Naive thymus-derived CD4-positive, alpha-beta T cell (primary cell): ENCODE data around the gene LCN12. TPM values are rescaled to one million over a fixed set of nuclear protein-coding genes. Genes with fewer than 3 reads are reported as not detected.

Experiments used
- ATAC-seq: fragments of 150-1000 bp; cut with Tn5 transposase; 2 replicates; pipeline ENCODE4 v1.10.0; 2021; ENCODE audit warnings: mild to moderate bottlenecking, moderate library complexity
- CTCF ChIA-PET: fragments of 350-600 bp; sonication (Branson Sonifier 250); formaldehyde crosslinking; loops from one replicate; lab custom pipeline; 2021; ENCODE audit warnings: antibody characterized with exemption; lab: Charles Lee
- POLR2A ChIA-PET: fragments of 350-600 bp; sonication (Branson Sonifier 250); formaldehyde crosslinking; loops from one replicate; lab custom pipeline; 2021; ENCODE audit warnings: antibody characterized with exemption, inconsistent platforms; lab: Charles Lee
- DNase-seq, 9 donors: peaks; one replicate each; pipeline versions ENCODE4 v3.0.0 to v3.0.0-alpha.2; 2020 to 2022; ENCODE audit warnings: mixed read lengths in 1 of 9
- H3K27ac ChIP-seq: one replicate; pipeline ENCODE4 v1.7.0; 2013; ENCODE audit warnings: mild to moderate bottlenecking, low read depth, low read length, moderate library complexity
- H3K27me3 ChIP-seq, 2 donors: one replicate each; pipeline ENCODE4 v1.7.0; 2013; ENCODE audit warnings: low read length in 2 of 2, mild to moderate bottlenecking in 2 of 2, moderate library complexity in 2 of 2; ENCODE audit not compliant: control insufficient read depth in 2 of 2, insufficient read depth in 2 of 2
- H3K36me3 ChIP-seq, 3 experiments: 1 replicate in 2 of 3; 2 replicates in 1 of 3; pipeline ENCODE4 v1.7.0; 2013; ENCODE audit warnings: low read length in 3 of 3, mild to moderate bottlenecking in 3 of 3, moderate library complexity in 1 of 3; ENCODE audit not compliant: insufficient read depth in 3 of 3, control insufficient read depth in 2 of 3
- H3K4me1 ChIP-seq, 2 donors: one replicate each; pipeline ENCODE4 v1.7.0; 2013; ENCODE audit warnings: low read length in 2 of 2, mild to moderate bottlenecking in 2 of 2, moderate library complexity in 1 of 2; ENCODE audit not compliant: control insufficient read depth in 2 of 2, insufficient read depth in 2 of 2
- H3K4me3 ChIP-seq: 2 replicates; pipeline ENCODE4 v1.7.0; 2013; ENCODE audit warnings: mild to moderate bottlenecking, low read length
- H3K9me3 ChIP-seq, 3 experiments: 1 replicate in 2 of 3; 2 replicates in 1 of 3; pipeline ENCODE4 v1.7.0; 2013; ENCODE audit warnings: low read length in 3 of 3; ENCODE audit not compliant: control insufficient read depth in 2 of 3
- H3K27ac Mint-ChIP-seq, 9 donors: one replicate each; pipeline ENCODE4 v1.8.0; 2020 to 2022; ENCODE audit warnings: mixed read lengths in 9 of 9, mild to moderate bottlenecking in 8 of 9, moderate library complexity in 5 of 9, inconsistent platforms in 2 of 9
- H3K27me3 Mint-ChIP-seq, 5 donors: one replicate each; pipeline ENCODE4 v1.8.0; 2021 to 2022; ENCODE audit warnings: mixed read lengths in 5 of 5, mild to moderate bottlenecking in 1 of 5
- H3K36me3 Mint-ChIP-seq, 5 donors: one replicate each; pipeline ENCODE4 v1.8.0; 2020 to 2022; ENCODE audit warnings: mixed read lengths in 5 of 5, mild to moderate bottlenecking in 3 of 5, inconsistent platforms in 1 of 5
- H3K4me1 Mint-ChIP-seq, 7 donors: one replicate each; pipeline ENCODE4 v1.8.0; 2020 to 2022; ENCODE audit warnings: mixed read lengths in 7 of 7, mild to moderate bottlenecking in 3 of 7, inconsistent platforms in 1 of 7
- H3K4me3 Mint-ChIP-seq, 10 donors: one replicate each; pipeline ENCODE4 v1.8.0; 2020 to 2022; ENCODE audit warnings: mild to moderate bottlenecking in 10 of 10, mixed read lengths in 10 of 10, moderate library complexity in 6 of 10, inconsistent platforms in 2 of 10
- H3K9me3 Mint-ChIP-seq, 11 donors: one replicate each; pipeline ENCODE4 v1.8.0; 2020 to 2022; ENCODE audit warnings: mixed read lengths in 11 of 11, mild to moderate bottlenecking in 4 of 11, inconsistent platforms in 1 of 11, moderate library complexity in 1 of 11
- intact Hi-C, 2 donors: fragments of 100-400 bp; cut with micrococcal nuclease; formaldehyde crosslinking; loops; one replicate each; pipeline ENCODE4 v1.15.1; 2023
- polyA plus RNA-seq, 2 donors: library from polyadenylated mRNA; unstranded; fragments of 300-500 nt; fragmentation: Illumina TruSeq; gene quantifications; one replicate each; pipeline ENCODE4 v1.2.3, GENCODE V29; 2021
- total RNA-seq, 6 experiments: library from RNA in 5 of 6; stranded (reverse) in 5 of 6; gene quantifications; 1 replicate in 5 of 6; 2 replicates in 1 of 6; pipeline ENCODE4 v1.2.3 and lab custom pipeline; 2021 to 2026

The LCN12 gene
- total and polyA plus RNA-seq, 7 experiments from 2014 or later, result 0.89 to 4.9 (median 2.6) TPM; not detected in 2

- Histone ChIP-seq H3K4me3 (no peak overlapping the region), H3K27ac (no peak overlapping the region), H3K27me3 (no peaks in the 10 kb centered on the region), H3K36me3 (no peaks in the 10 kb centered on the region), H3K4me1 (peaks cover 0 to 10% of the 10 kb centered on the region in 2 donors), H3K9me3 (no peaks in the 10 kb centered on the region)
- DNase-seq, result peak in 1 of 9 donors; percentile 4
- CTCF ChIA-PET, result no interaction called here
- Mint-ChIP-seq H3K9me3 (peaks cover 0 to 7% (median 0%) of the 10 kb centered on the region in 11 donors), H3K36me3 (no peaks in the 10 kb centered on the region), H3K4me1 (peaks cover 0 to 13% (median 0%) of the 10 kb centered on the region in 7 donors), H3K27ac (no peak overlapping the region), H3K4me3 (no peak overlapping the region), H3K27me3 (no peaks in the 10 kb centered on the region)
- POLR2A ChIA-PET, result interaction anchor here (0.6 kb wide), 1 partner anchor 106 kb away, joined by 3 read pairs; no protein-coding TSS in a partner anchor
- no peak for ATAC-seq
- intact Hi-C loops, result loop anchor here in 1 of 2 donors (5.0 kb wide), 1 partner anchor 40 kb away; the partner anchor contains the start of gene PAXX
These were observed 313 bp downstream of the LCN12 start for GRCh38 chr9:136952321-136952850.

- Histone ChIP-seq H3K9me3 (no peaks in the 10 kb centered on the region), H3K27me3 (no peaks in the 10 kb centered on the region), H3K4me1 (peaks cover 0 to 11% of the 10 kb centered on the region in 2 donors), H3K36me3 (no peaks in the 10 kb centered on the region), H3K4me3 (no peak overlapping the region), H3K27ac (no peak overlapping the region)
- ChIA-PET CTCF (interaction anchor here (0.9 kb wide), 1 partner anchor 76 kb away, joined by 3 read pairs; no protein-coding TSS in a partner anchor), POLR2A (interaction anchor here (0.6 kb wide), 1 partner anchor 106 kb away, joined by 3 read pairs; no protein-coding TSS in a partner anchor)
- Mint-ChIP-seq H3K27me3 (no peaks in the 10 kb centered on the region), H3K4me3 (no peak overlapping the region), H3K36me3 (no peaks in the 10 kb centered on the region), H3K27ac (no peak overlapping the region), H3K9me3 (peaks cover 0 to 7% (median 0%) of the 10 kb centered on the region in 11 donors), H3K4me1 (peaks cover 0 to 11% (median 0%) of the 10 kb centered on the region in 7 donors)
- ATAC-seq (no peak), DNase-seq (peak in 1 of 9 donors; percentile 7)
- intact Hi-C loops, result loop anchor here in 1 of 2 donors (5.0 kb wide), 1 partner anchor 39 kb away; the partner anchor contains the start of gene PAXX
These were observed 1.1 kb downstream of the LCN12 start for GRCh38 chr9:136952876-136953770.

- no peaks in the 10 kb centered on the region for H3K36me3 Mint-ChIP-seq
- H3K4me3 ChIP-seq, result no peak overlapping the region
- no peak overlapping the region for H3K4me3 Mint-ChIP-seq
- ChIA-PET POLR2A (no interaction called here), CTCF (interaction anchor here (0.9 kb wide), 1 partner anchor 75 kb away, joined by 3 read pairs; no protein-coding TSS in a partner anchor)
- peaks cover 0 to 12% (median 0%) of the 10 kb centered on the region in 7 donors for H3K4me1 Mint-ChIP-seq
- ATAC-seq, result no peak
- no peaks in the 10 kb centered on the region for H3K36me3 ChIP-seq
- no peak for DNase-seq
- peaks cover 0 to 18% of the 10 kb centered on the region in 2 donors for H3K4me1 ChIP-seq
- H3K9me3 Mint-ChIP-seq, result peaks cover 0 to 7% (median 0%) of the 10 kb centered on the region in 11 donors
- no peaks in the 10 kb centered on the region for H3K9me3 ChIP-seq
- intact Hi-C loops, result loop anchor here in 1 of 2 donors (5.0 kb wide), 1 partner anchor 38 kb away; the partner anchor contains the start of gene PAXX
- no peak overlapping the region for H3K27ac Mint-ChIP-seq
- H3K27me3 ChIP-seq, result no peaks in the 10 kb centered on the region
- H3K27ac ChIP-seq, result no peak overlapping the region
- no peaks in the 10 kb centered on the region for H3K27me3 Mint-ChIP-seq
These were observed 1.7 kb downstream of the LCN12 start for GRCh38 chr9:136953771-136954269.

- Mint-ChIP-seq H3K36me3 (no peaks in the 10 kb centered on the region), H3K4me1 (peaks cover 0 to 12% (median 0%) of the 10 kb centered on the region in 7 donors), H3K27me3 (no peaks in the 10 kb centered on the region), H3K9me3 (peaks cover 0 to 7% (median 0%) of the 10 kb centered on the region in 11 donors), H3K4me3 (peak overlapping the region in 1 of 10 donors; percentile 25), H3K27ac (peak overlapping the region in 1 of 9 donors; percentile 7)
- POLR2A ChIA-PET, result no interaction called here
- no peaks in the 10 kb centered on the region for H3K9me3 ChIP-seq
- no peaks in the 10 kb centered on the region for H3K36me3 ChIP-seq
- intact Hi-C loops, result loop anchor here in 1 of 2 donors (5.0 kb wide), 1 partner anchor 38 kb away; the partner anchor contains the start of gene PAXX
- DNase-seq (no peak), ATAC-seq (no peak)
- CTCF ChIA-PET, result interaction anchor here (0.9 kb wide), 1 partner anchor 74 kb away, joined by 3 read pairs; no protein-coding TSS in a partner anchor
- peaks cover 0 to 24% of the 10 kb centered on the region in 2 donors for H3K4me1 ChIP-seq
- H3K27me3 ChIP-seq, result no peaks in the 10 kb centered on the region
- H3K4me3 ChIP-seq, result no peak overlapping the region
- no peak overlapping the region for H3K27ac ChIP-seq
These were observed 2.4 kb downstream of the LCN12 start for GRCh38 chr9:136954270-136955083.

GRCh38 chr9:136955202-136955942 is 3.3 kb downstream of the LCN12 start:
- Mint-ChIP-seq H3K27me3 (no peaks in the 10 kb centered on the region), H3K36me3 (no peaks in the 10 kb centered on the region), H3K27ac (no peak overlapping the region), H3K4me3 (no peak overlapping the region), H3K9me3 (peaks cover 0 to 7% (median 0%) of the 10 kb centered on the region in 11 donors), H3K4me1 (peaks cover 0 to 15% (median 4%) of the 10 kb centered on the region in 7 donors)
- no peak overlapping the region for H3K4me3 ChIP-seq
- peaks cover 0 to 28% of the 10 kb centered on the region in 2 donors for H3K4me1 ChIP-seq
- H3K27me3 ChIP-seq, result no peaks in the 10 kb centered on the region
- CTCF ChIA-PET, result no interaction called here
- H3K9me3 ChIP-seq, result no peaks in the 10 kb centered on the region
- ATAC-seq (no peak), DNase-seq (no peak)
- POLR2A ChIA-PET, result no interaction called here
- no peak overlapping the region for H3K27ac ChIP-seq
- H3K36me3 ChIP-seq, result no peaks in the 10 kb centered on the region
- intact Hi-C loops, result no loop called here
